ENCODE data around the gene MTHFD1L.

- TF ChIP-seq EZH2phosphoT487 (IDR thresholded peaks at IDR 0.05; ENCODE audit: borderline replicate concordance, low read length) (no peak), CTCF (IDR thresholded peaks at IDR 0.05; ENCODE audit: low read depth, low read length, poor library complexity, severe bottlenecking) (no peak)
Measured at GRCh38 chr6:150922137-150922536, 56.6 kb downstream of the MTHFD1L start.

All from DOHH2 (cell line).